Neural cell (in vitro differentiated cells): ENCODE results near the gene C5. TPM values are rescaled to one million over a fixed set of nuclear protein-coding genes. Genes with fewer than 3 reads are reported as not detected.

Source experiments
- H2AFZ ChIP-seq: fragments of 200-600, 300-800 bp; sonication (generic), shearing (Covaris generic); 2 replicates; pipeline ENCODE4 v1.6.0; 2014; ENCODE audit warnings: low read depth, mild to moderate bottlenecking, antibody characterized with exemption, low read length, moderate library complexity
- H3F3A ChIP-seq: fragments of 200-600 bp; shearing (Covaris generic); 2 replicates; pipeline ENCODE4 v1.6.1; 2016; ENCODE audit warnings: mild to moderate bottlenecking, moderate library complexity, mixed read lengths, antibody characterized with exemption, low read length; ENCODE audit not compliant: insufficient read depth, poor library complexity, severe bottlenecking
- H3K27ac ChIP-seq: fragments of 200-600, 300-800 bp; sonication (generic), shearing (Covaris generic); 2 replicates; pipeline ENCODE4 v1.5.1; 2014; ENCODE audit warnings: mild to moderate bottlenecking, low read length, moderate library complexity
- H3K27me3 ChIP-seq: fragments of 300-800, 200-600 bp; sonication (generic), shearing (Covaris generic); 2 replicates; pipeline ENCODE4 v1.6.0; 2014; ENCODE audit warnings: mild to moderate bottlenecking, low read depth, low read length, moderate library complexity; ENCODE audit not compliant: insufficient read depth
- H3K36me3 ChIP-seq: fragments of 300-800, 200-600 bp; sonication (generic), shearing (Covaris generic); 2 replicates; pipeline ENCODE4 v1.5.1; 2014; ENCODE audit warnings: mild to moderate bottlenecking, antibody characterized with exemption, low read length, moderate library complexity; ENCODE audit not compliant: insufficient read depth
- H3K4me2 ChIP-seq: fragments of 300-800, 200-600 bp; sonication (generic), shearing (Covaris generic); 2 replicates; pipeline ENCODE4 v1.6.0; 2014; ENCODE audit warnings: mild to moderate bottlenecking, low read length
- H3K4me3 ChIP-seq: fragments of 300-800, 200-600 bp; sonication (generic), shearing (Covaris generic); 2 replicates; pipeline ENCODE4 v1.5.1; 2014; ENCODE audit warnings: mild to moderate bottlenecking, low read length, moderate library complexity
- H3K79me2 ChIP-seq: fragments of 200-600 bp; shearing (Covaris generic); replicated peaks from 2 replicates; pipeline ENCODE4 v1.6.0; 2014; ENCODE audit warnings: mild to moderate bottlenecking, low read length, moderate library complexity; ENCODE audit not compliant: insufficient read depth
- H3K9ac ChIP-seq: fragments of 300-800, 200-600 bp; sonication (generic), shearing (Covaris generic); 2 replicates; pipeline ENCODE4 v1.6.1; 2016; ENCODE audit warnings: mild to moderate bottlenecking, low read length, mixed read lengths
- H3K9me2 ChIP-seq: fragments of 200-600 bp; shearing (Covaris generic); 2 replicates; pipeline ENCODE4 v1.6.1; 2016; ENCODE audit warnings: mild to moderate bottlenecking, low read length, mixed read lengths; ENCODE audit not compliant: insufficient read depth
- H3K9me3 ChIP-seq: fragments of 200-600, 300-800 bp; sonication (generic), shearing (Covaris generic); 2 replicates; pipeline ENCODE4 v1.6.1; 2016; ENCODE audit warnings: mild to moderate bottlenecking, mixed run types, low read length, moderate library complexity, mixed read lengths
- H4K20me1 ChIP-seq: fragments of 200-600 bp; shearing (Covaris generic); 2 replicates; pipeline ENCODE4 v1.6.1; 2016; ENCODE audit warnings: mild to moderate bottlenecking, mixed run types; ENCODE audit not compliant: insufficient read depth
- CTCF ChIP-seq: fragments of 450-650 bp; IDR thresholded peaks from 2 replicates; pipeline ENCODE4 v1.5.1; 2014; ENCODE audit warnings: antibody characterized with exemption, mild to moderate bottlenecking, moderate library complexity; ENCODE audit not compliant: poor library complexity, severe bottlenecking
- EP300 ChIP-seq: fragments of 450-650 bp; conservative IDR thresholded peaks from 2 replicates; pipeline ENCODE4 v1.6.1; 2014; ENCODE audit warnings: antibody characterized with exemption, mild to moderate bottlenecking, moderate library complexity; ENCODE audit not compliant: poor library complexity, severe bottlenecking
- EZH2 ChIP-seq: fragments of 200-600, 300-800 bp; shearing (Covaris generic), sonication (generic); IDR thresholded peaks from 2 replicates; pipeline ENCODE4 v1.6.1; 2014; ENCODE audit warnings: antibody characterized with exemption, low read length, borderline replicate concordance, mild to moderate bottlenecking; ENCODE audit not compliant: insufficient read depth, poor library complexity, severe bottlenecking
- MXI1 ChIP-seq: fragments of 450-650 bp; conservative IDR thresholded peaks from 2 replicates; pipeline ENCODE4 v1.6.1; 2014; ENCODE audit warnings: antibody characterized with exemption, mild to moderate bottlenecking; ENCODE audit not compliant: poor library complexity, severe bottlenecking
- POLR2AphosphoS5 ChIP-seq: IDR thresholded peaks from 2 replicates; pipeline ENCODE4 v1.6.1; 2012
- RAD21 ChIP-seq: fragments of 450-650 bp; conservative IDR thresholded peaks from 2 replicates; pipeline ENCODE4 v1.6.1; 2014; ENCODE audit warnings: antibody characterized with exemption, mild to moderate bottlenecking, moderate library complexity
- REST ChIP-seq: IDR thresholded peaks from 2 replicates; pipeline ENCODE4 v1.6.1; 2012; ENCODE audit warnings: borderline replicate concordance
- SMC3 ChIP-seq: fragments of 450-650 bp; conservative IDR thresholded peaks from 2 replicates; pipeline ENCODE4 v1.6.1; 2014; ENCODE audit warnings: antibody characterized with exemption, mild to moderate bottlenecking, moderate library complexity; ENCODE audit not compliant: poor library complexity
- TAF1 ChIP-seq: IDR thresholded peaks from 2 replicates; pipeline ENCODE4 v1.6.1; 2012; ENCODE audit warnings: low read depth
- polyA plus RNA-seq: library from polyadenylated mRNA; depleted of rRNA; stranded (reverse); fragments of >200 nt; gene quantifications from 2 replicates; pipeline ENCODE4 v1.2.3, GENCODE V29; 2014

Gene C5
- polyA plus RNA-seq, 1 donor from 2014 or later = 3.8 TPM

- H3K4me3 ChIP-seq = no peak overlapping the region
- H4K20me1 ChIP-seq = no peaks in the 10 kb centered on the region
- no peak overlapping the region for H3K9ac ChIP-seq
- no peak overlapping the region for H2AFZ ChIP-seq
- no peaks in the 10 kb centered on the region for H3K27me3 ChIP-seq
- TF ChIP-seq POLR2AphosphoS5 (no peak), SMC3 (no peak), EP300 (no peak), TAF1 (no peak), EZH2 (no peak), CTCF (no peak), REST (no peak), MXI1 (no peak), RAD21 (no peak)
- H3K79me2 ChIP-seq = peaks cover 6% of the 10 kb centered on the region
- no peaks in the 10 kb centered on the region for H3K36me3 ChIP-seq
- no peaks in the 10 kb centered on the region for H3F3A ChIP-seq
- H3K27ac ChIP-seq = no peak overlapping the region
- H3K9me2 ChIP-seq = no peaks in the 10 kb centered on the region
- no peak overlapping the region for H3K4me2 ChIP-seq
- no peaks in the 10 kb centered on the region for H3K9me3 ChIP-seq
These were observed 23.0 kb upstream of the C5 start for GRCh38 chr9:121073038-121073437.

- Histone ChIP-seq H2AFZ (no peak overlapping the region), H3K79me2 (peaks cover 6% of the 10 kb centered on the region), H3K9ac (no peak overlapping the region), H3K27me3 (no peaks in the 10 kb centered on the region), H3F3A (no peaks in the 10 kb centered on the region), H4K20me1 (no peaks in the 10 kb centered on the region), H3K9me2 (no peaks in the 10 kb centered on the region), H3K4me2 (no peak overlapping the region), H3K27ac (no peak overlapping the region), H3K4me3 (no peak overlapping the region), H3K9me3 (no peaks in the 10 kb centered on the region), H3K36me3 (no peaks in the 10 kb centered on the region)
- TF ChIP-seq RAD21 = no peak
These were observed 21.8 kb upstream of the C5 start for GRCh38 chr9:121071756-121072421.

- TF ChIP-seq REST (no peak), CTCF (no peak), POLR2AphosphoS5 (no peak), EZH2 (no peak), SMC3 (no peak), RAD21 (no peak), EP300 (no peak), MXI1 (no peak), TAF1 (no peak)
- H3K79me2 ChIP-seq = peaks cover 2% of the 10 kb centered on the region
- H3F3A ChIP-seq = no peaks in the 10 kb centered on the region
- no peaks in the 10 kb centered on the region for H3K9me3 ChIP-seq
- no peak overlapping the region for H3K4me2 ChIP-seq
- no peak overlapping the region for H3K4me3 ChIP-seq
- no peak overlapping the region for H3K27ac ChIP-seq
- H3K27me3 ChIP-seq = no peaks in the 10 kb centered on the region
- no peaks in the 10 kb centered on the region for H3K36me3 ChIP-seq
- H4K20me1 ChIP-seq = no peaks in the 10 kb centered on the region
- H3K9me2 ChIP-seq = no peaks in the 10 kb centered on the region
- H3K9ac ChIP-seq = no peak overlapping the region
- no peak overlapping the region for H2AFZ ChIP-seq
These were observed 21.3 kb upstream of the C5 start for GRCh38 chr9:121071370-121071755.
